ENCODE measurements around the gene FAF2. TPM values are rescaled to one million over a fixed set of nuclear protein-coding genes. Genes with fewer than 3 reads are reported as not detected.

The FAF2 gene
- total RNA-seq, 1 experiment from 2014 or later = 32.9 TPM

DNA sequence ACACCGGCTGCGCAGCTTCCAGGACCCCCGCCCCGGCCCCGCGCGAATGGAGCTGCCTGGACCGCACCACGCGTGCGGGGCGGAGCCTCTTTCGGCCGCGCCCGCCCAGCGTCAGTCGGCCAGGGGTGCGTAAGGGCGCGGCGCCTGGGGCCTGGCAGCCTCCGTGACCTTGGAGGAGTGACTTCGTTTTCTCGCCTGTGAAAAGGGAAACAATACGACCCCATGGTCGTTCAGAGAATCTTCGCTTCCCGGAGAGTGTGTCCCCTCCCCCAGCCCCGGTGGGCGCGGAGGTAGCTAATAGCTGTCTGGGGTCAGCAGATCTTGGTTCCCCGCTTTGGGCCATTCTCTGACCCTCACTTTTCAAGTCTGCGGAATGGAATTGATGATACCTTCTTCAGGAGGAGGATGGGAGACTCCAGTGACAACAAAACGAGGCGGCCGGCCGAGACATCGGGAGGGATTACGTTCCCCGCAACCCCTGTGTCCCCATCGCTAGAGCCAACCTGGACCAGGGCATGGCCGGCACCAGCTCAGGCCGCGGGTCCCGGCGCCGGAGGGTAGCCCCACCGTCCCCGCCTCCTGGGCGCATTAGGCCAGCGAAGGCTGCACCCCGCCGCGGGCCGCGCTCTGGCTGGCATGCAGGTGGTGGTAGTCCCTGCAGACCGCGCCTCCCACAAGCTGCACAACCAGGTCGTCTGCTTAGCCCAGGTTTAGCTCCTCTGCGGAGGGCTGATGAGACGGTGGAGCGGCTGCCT lies 95.4 kb downstream of the FAF2 start:
- no peak; the same call in 1 of the 2 replicates for TF ChIP-seq CREM (CRISPR knock-in tag; IDR thresholded peaks at IDR 0.05)
- TF ChIP-seq ESRRA (CRISPR knock-in tag; IDR thresholded peaks at IDR 0.05; ENCODE audit: borderline replicate concordance) = peak; percentile 59; the same call in 1 of the 2 replicates
- 0 out of 2 replicates have a peak, but pooled peaks have one; percentile 1 for TF ChIP-seq ZBTB43 (CRISPR knock-in tag; IDR thresholded peaks at IDR 0.05)
- no peak for TF ChIP-seq SMAD4 (CRISPR knock-in tag; IDR thresholded peaks at IDR 0.05)
- peak; percentile 55 for TF ChIP-seq FOXK1 (CRISPR knock-in tag; IDR thresholded peaks at IDR 0.05)
- no peak for TF ChIP-seq KAT7 (CRISPR knock-in tag; IDR thresholded peaks at IDR 0.05; ENCODE audit: borderline replicate concordance)
- TF ChIP-seq USF1 (CRISPR knock-in tag; IDR thresholded peaks at IDR 0.05) = no peak
- 0 out of 2 replicates have a peak, but pooled peaks have one; percentile 70 for TF ChIP-seq RELA (CRISPR knock-in tag; IDR thresholded peaks at IDR 0.05; ENCODE audit: borderline replicate concordance)
- no peak for TF ChIP-seq STAT6 (CRISPR knock-in tag; conservative IDR thresholded peaks at IDR 0.05; ENCODE audit: low read depth)
- TF ChIP-seq MAX (CRISPR knock-in tag; IDR thresholded peaks at IDR 0.05) = peak; percentile 58; the same call in 1 of the 2 replicates
- 0 out of 2 replicates have a peak, but pooled peaks have one; percentile 17 for TF ChIP-seq ELF4 (CRISPR knock-in tag; IDR thresholded peaks at IDR 0.05; ENCODE audit: low read depth)
- peak; percentile 60; the same call in 1 of the 2 replicates for TF ChIP-seq FOXP4 (CRISPR knock-in tag; IDR thresholded peaks at IDR 0.05)
- TF ChIP-seq, protein P1, sequence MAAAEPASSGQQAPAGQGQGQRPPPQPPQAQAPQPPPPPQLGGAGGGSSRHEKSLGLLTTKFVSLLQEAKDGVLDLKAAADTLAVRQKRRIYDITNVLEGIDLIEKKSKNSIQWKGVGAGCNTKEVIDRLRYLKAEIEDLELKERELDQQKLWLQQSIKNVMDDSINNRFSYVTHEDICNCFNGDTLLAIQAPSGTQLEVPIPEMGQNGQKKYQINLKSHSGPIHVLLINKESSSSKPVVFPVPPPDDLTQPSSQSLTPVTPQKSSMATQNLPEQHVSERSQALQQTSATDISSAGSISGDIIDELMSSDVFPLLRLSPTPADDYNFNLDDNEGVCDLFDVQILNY (CRISPR knock-in tag; IDR thresholded peaks at IDR 0.05) = 0 out of 2 replicates have a peak, but pooled peaks have one; percentile 26
- Mint-ChIP-seq H3K4me3 (peak overlapping the region; percentile 91), H3K36me3 (no peaks in the 10 kb centered on the region), H3K27ac (peak overlapping the region; percentile 97), H3K9me3 (no peaks in the 10 kb centered on the region), H3K4me1 (peaks cover 48% of the 10 kb centered on the region), H3K27me3 (ENCODE audit: low read depth) (no peaks in the 10 kb centered on the region)
- ChIA-PET POLR2A (interaction anchor here (0.5 to 1.2 kb wide), 6 partner anchors 8 to 885 kb away, joined by 3 to 7 read pairs (median 4); no protein-coding TSS in a partner anchor), CTCF (interaction anchor here (0.6 to 3.6 kb wide), 16 partner anchors 10 to 1040 kb away, joined by 3 to 16 read pairs (median 5); partner anchors contain the start of genes CLTB, FAF2 and TSPAN17)
- peak; percentile 58 for ATAC-seq
- DNase-seq (ENCODE audit: low spot score) = peak; percentile 76

GRCh38 chr5:176545388-176545736 lies 97.2 kb downstream of the FAF2 start:
- Mint-ChIP-seq H3K4me1 (peaks cover 33% of the 10 kb centered on the region), H3K9me3 (no peaks in the 10 kb centered on the region), H3K4me3 (no peak overlapping the region), H3K36me3 (no peaks in the 10 kb centered on the region), H3K27me3 (ENCODE audit: low read depth) (no peaks in the 10 kb centered on the region), H3K27ac (no peak overlapping the region)
- CTCF ChIA-PET = no interaction called here
- DNase-seq (ENCODE audit: low spot score) (no peak), ATAC-seq (no peak)
- POLR2A ChIA-PET = no interaction called here
- TF ChIP-seq IRF2 (CRISPR knock-in tag; IDR thresholded peaks at IDR 0.05; ENCODE audit: borderline replicate concordance, low read depth) (no peak), ZNF232 (CRISPR knock-in tag; IDR thresholded peaks at IDR 0.05) (no peak), MYBL2 (CRISPR knock-in tag; IDR thresholded peaks at IDR 0.05) (no peak), ELF4 (CRISPR knock-in tag; IDR thresholded peaks at IDR 0.05; ENCODE audit: low read depth) (no peak), OVOL2 (CRISPR knock-in tag; IDR thresholded peaks at IDR 0.05; ENCODE audit: borderline replicate concordance) (no peak), CTCF (IDR thresholded peaks at IDR 0.05) (no peak), JAZF1 (CRISPR knock-in tag; IDR thresholded peaks at IDR 0.05) (no peak)
- TF ChIP-seq, protein P2, sequence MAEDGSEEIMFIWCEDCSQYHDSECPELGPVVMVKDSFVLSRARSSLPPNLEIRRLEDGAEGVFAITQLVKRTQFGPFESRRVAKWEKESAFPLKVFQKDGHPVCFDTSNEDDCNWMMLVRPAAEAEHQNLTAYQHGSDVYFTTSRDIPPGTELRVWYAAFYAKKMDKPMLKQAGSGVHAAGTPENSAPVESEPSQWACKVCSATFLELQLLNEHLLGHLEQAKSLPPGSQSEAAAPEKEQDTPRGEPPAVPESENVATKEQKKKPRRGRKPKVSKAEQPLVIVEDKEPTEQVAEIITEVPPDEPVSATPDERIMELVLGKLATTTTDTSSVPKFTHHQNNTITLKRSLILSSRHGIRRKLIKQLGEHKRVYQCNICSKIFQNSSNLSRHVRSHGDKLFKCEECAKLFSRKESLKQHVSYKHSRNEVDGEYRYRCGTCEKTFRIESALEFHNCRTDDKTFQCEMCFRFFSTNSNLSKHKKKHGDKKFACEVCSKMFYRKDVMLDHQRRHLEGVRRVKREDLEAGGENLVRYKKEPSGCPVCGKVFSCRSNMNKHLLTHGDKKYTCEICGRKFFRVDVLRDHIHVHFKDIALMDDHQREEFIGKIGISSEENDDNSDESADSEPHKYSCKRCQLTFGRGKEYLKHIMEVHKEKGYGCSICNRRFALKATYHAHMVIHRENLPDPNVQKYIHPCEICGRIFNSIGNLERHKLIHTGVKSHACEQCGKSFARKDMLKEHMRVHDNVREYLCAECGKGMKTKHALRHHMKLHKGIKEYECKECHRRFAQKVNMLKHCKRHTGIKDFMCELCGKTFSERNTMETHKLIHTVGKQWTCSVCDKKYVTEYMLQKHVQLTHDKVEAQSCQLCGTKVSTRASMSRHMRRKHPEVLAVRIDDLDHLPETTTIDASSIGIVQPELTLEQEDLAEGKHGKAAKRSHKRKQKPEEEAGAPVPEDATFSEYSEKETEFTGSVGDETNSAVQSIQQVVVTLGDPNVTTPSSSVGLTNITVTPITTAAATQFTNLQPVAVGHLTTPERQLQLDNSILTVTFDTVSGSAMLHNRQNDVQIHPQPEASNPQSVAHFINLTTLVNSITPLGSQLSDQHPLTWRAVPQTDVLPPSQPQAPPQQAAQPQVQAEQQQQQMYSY (CRISPR knock-in tag; IDR thresholded peaks at IDR 0.05) = no peak
